A549 (cell line): ENCODE measurements around the gene PTPN6. TPM values are rescaled to one million over a fixed set of nuclear protein-coding genes. Genes with fewer than 3 reads are reported as not detected.

Experiments used
- BHLHE40 ChIP-seq: IDR thresholded peaks from 2 replicates; pipeline ENCODE4 v1.6.1; 2012; ENCODE audit warnings: low read depth, low read length, inconsistent platforms
- CEBPB ChIP-seq, 2 experiments: fragments of >200 bp in 1 of 2; sonication (Bioruptor Twin) in 1 of 2; formaldehyde crosslinking in 1 of 2; IDR thresholded peaks; 2 replicates each; pipeline ENCODE4 v1.6.1; 2012 to 2016
- CHD2 ChIP-seq: fragments of 150-350 bp; IDR thresholded peaks from 2 replicates; pipeline ENCODE4 v1.6.1; 2014; ENCODE audit warnings: low read length; ENCODE audit not compliant: partially characterized antibody
- CHD4 ChIP-seq: fragments of 200-600 bp; sonication (generic); IDR thresholded peaks from 2 replicates; pipeline ENCODE4 v1.6.1; 2016; ENCODE audit warnings: antibody characterized with exemption, mild to moderate bottlenecking, borderline replicate concordance
- EHF ChIP-seq: fragments of 250-450 bp; sonication (Bioruptor Pico); IDR thresholded peaks from 2 replicates; pipeline ENCODE4 v1.5.0; 2020; ENCODE audit warnings: mild to moderate bottlenecking
- EHMT2 ChIP-seq: fragments of 200-600 bp; sonication (generic); IDR thresholded peaks from 2 replicates; pipeline ENCODE4 v1.6.1; 2016; ENCODE audit warnings: antibody characterized with exemption, low read depth, mild to moderate bottlenecking, moderate library complexity
- EP300 ChIP-seq, 2 experiments: fragments of >200 bp; sonication (Bioruptor Twin); formaldehyde crosslinking; IDR thresholded peaks; 2 replicates in 1 of 2; 3 replicates in 1 of 2; pipeline ENCODE4 v1.6.1; 2016 to 2017
- FOSB ChIP-seq: fragments of 250-450 bp; sonication (Bioruptor Pico); IDR thresholded peaks from 2 replicates; pipeline ENCODE4 v1.5.0; 2020; ENCODE audit warnings: mild to moderate bottlenecking, moderate library complexity
- FOSL2 ChIP-seq, 2 experiments: fragments of 450-650 bp in 1 of 2; fragments of >200 bp in 1 of 2; sonication (Bioruptor Twin) in 1 of 2; formaldehyde crosslinking; IDR thresholded peaks; 2 replicates each; pipeline versions ENCODE4 v1.5.0 to v1.6.1; 2016 to 2020; ENCODE audit warnings: mild to moderate bottlenecking in 1 of 2, moderate library complexity in 1 of 2
- GATA3 ChIP-seq: IDR thresholded peaks from 2 replicates; pipeline ENCODE4 v1.6.1; 2012; ENCODE audit warnings: borderline replicate concordance
- HES2 ChIP-seq: fragments of >200 bp; sonication (Bioruptor Twin); formaldehyde crosslinking; IDR thresholded peaks from 2 replicates; pipeline ENCODE4 v1.6.1; 2016
- HOXA7 ChIP-seq: fragments of 250-450 bp; sonication (Bioruptor Pico); IDR thresholded peaks from 2 replicates; pipeline ENCODE4 v1.5.0; 2020; ENCODE audit warnings: mild to moderate bottlenecking, moderate library complexity
- HOXB13 ChIP-seq: fragments of 250-450 bp; sonication (Bioruptor Pico); IDR thresholded peaks from 2 replicates; pipeline ENCODE4 v1.5.0; 2020; ENCODE audit warnings: low read depth, mild to moderate bottlenecking, moderate library complexity
- HOXB5 ChIP-seq: fragments of 250-450 bp; sonication (Bioruptor Pico); IDR thresholded peaks from 2 replicates; pipeline ENCODE4 v1.5.0; 2020; ENCODE audit warnings: mild to moderate bottlenecking, moderate library complexity
- MAFK ChIP-seq: fragments of 450-650 bp; IDR thresholded peaks from 2 replicates; pipeline ENCODE4 v1.6.1; 2014; ENCODE audit not compliant: partially characterized antibody
- MAZ ChIP-seq: fragments of 150-350 bp; IDR thresholded peaks from 2 replicates; pipeline ENCODE4 v1.6.1; 2014; ENCODE audit warnings: antibody characterized with exemption, low read depth, low read length, borderline replicate concordance
- NPAS2 ChIP-seq: fragments of 250-450 bp; sonication (Bioruptor Pico); IDR thresholded peaks from 2 replicates; pipeline ENCODE4 v1.8.0; 2022; ENCODE audit warnings: mild to moderate bottlenecking, moderate library complexity, borderline replicate concordance
- NR3C1 ChIP-seq: fragments of >200 bp; sonication (Bioruptor Twin); formaldehyde crosslinking; IDR thresholded peaks from 3 replicates; pipeline ENCODE4 v1.6.1; 2017
- PHF8 ChIP-seq: fragments of 200-600 bp; sonication (generic); IDR thresholded peaks from 2 replicates; pipeline ENCODE4 v1.6.1; 2016; ENCODE audit warnings: low read depth, mild to moderate bottlenecking, antibody characterized with exemption, moderate library complexity, borderline replicate concordance
- POLR2AphosphoS2 ChIP-seq: conservative IDR thresholded peaks from 2 replicates; pipeline ENCODE4 v1.6.1; 2012; ENCODE audit warnings: low read length, improper control_type of control experiment, inconsistent platforms
- RARB ChIP-seq: fragments of 250-450 bp; sonication (Bioruptor Pico); IDR thresholded peaks from 2 replicates; pipeline ENCODE4 v1.8.0; 2021; ENCODE audit warnings: mild to moderate bottlenecking, moderate library complexity
- RFX5 ChIP-seq: fragments of 450-650 bp; IDR thresholded peaks from 2 replicates; pipeline ENCODE4 v1.7.1; 2014; ENCODE audit warnings: antibody characterized with exemption, mild to moderate bottlenecking, moderate library complexity
- RNF2 ChIP-seq: fragments of 200-600 bp; sonication (generic); IDR thresholded peaks from 2 replicates; pipeline ENCODE4 v1.6.1; 2016; ENCODE audit warnings: low read depth, mild to moderate bottlenecking, antibody characterized with exemption, moderate library complexity, borderline replicate concordance
- SREBF2 ChIP-seq: fragments of 450-650 bp; IDR thresholded peaks from 2 replicates; pipeline ENCODE4 v1.6.1; 2014; ENCODE audit warnings: mild to moderate bottlenecking, moderate library complexity
- TP53 ChIP-seq: fragments of 250-450 bp; sonication (Bioruptor Pico); IDR thresholded peaks from 2 replicates; pipeline ENCODE4 v1.5.0; 2021; ENCODE audit warnings: mild to moderate bottlenecking, moderate library complexity
- USF2 ChIP-seq: fragments of 450-650 bp; IDR thresholded peaks from 2 replicates; pipeline ENCODE4 v1.6.1; 2014; ENCODE audit warnings: antibody characterized with exemption
- ZC3H11A ChIP-seq: fragments of 450-650 bp; IDR thresholded peaks from 2 replicates; pipeline ENCODE4 v1.6.1; 2014; ENCODE audit warnings: antibody characterized with exemption, mild to moderate bottlenecking
- polyA plus RNA-seq, 4 experiments: library from polyadenylated mRNA; depleted of rRNA in 3 of 4; stranded (reverse); fragments of >200 nt; fragmentation: RNase III in 1 of 4; extraction: RNeasy Plus Mini Kit Qiagen cat#74134 plus additional on column Dnase treatment in 1 of 4; gene quantifications; 2 replicates in 3 of 4; 3 replicates in 1 of 4; pipeline ENCODE4 v1.2.3, GENCODE V29; 2011 to 2017
- TF ChIP-seq, protein P1 (sequence below): IDR thresholded peaks from 2 replicates; pipeline ENCODE4 v1.6.1; 2012
- TF ChIP-seq, protein P2 (sequence below): fragments of 250-450 bp; sonication (Bioruptor Pico); IDR thresholded peaks from 2 replicates; pipeline ENCODE4 v1.5.0; 2021; ENCODE audit warnings: mild to moderate bottlenecking, moderate library complexity, borderline replicate concordance
- TF ChIP-seq, protein P3 (sequence below): IDR thresholded peaks from 2 replicates; pipeline ENCODE4 v1.6.1; 2012

PTPN6 gene
- polyA plus RNA-seq, 2 of the 4 experiments (the other 2 are of a cell fraction), result 15.1 to 18.9 TPM

GRCh38 chr12:6914246-6914946 is 36.8 kb upstream of the PTPN6 start, which contains the start of gene ENO2 (continued):
- no peak for TF ChIP-seq FOSL2 (IDR thresholded peaks at IDR 0.05)
- TF ChIP-seq FOSL2 (CRISPR knock-in tag; IDR thresholded peaks at IDR 0.05), result peak; percentile 69
- no peak for TF ChIP-seq FOSB (CRISPR knock-in tag)
- TF ChIP-seq, protein P1, sequence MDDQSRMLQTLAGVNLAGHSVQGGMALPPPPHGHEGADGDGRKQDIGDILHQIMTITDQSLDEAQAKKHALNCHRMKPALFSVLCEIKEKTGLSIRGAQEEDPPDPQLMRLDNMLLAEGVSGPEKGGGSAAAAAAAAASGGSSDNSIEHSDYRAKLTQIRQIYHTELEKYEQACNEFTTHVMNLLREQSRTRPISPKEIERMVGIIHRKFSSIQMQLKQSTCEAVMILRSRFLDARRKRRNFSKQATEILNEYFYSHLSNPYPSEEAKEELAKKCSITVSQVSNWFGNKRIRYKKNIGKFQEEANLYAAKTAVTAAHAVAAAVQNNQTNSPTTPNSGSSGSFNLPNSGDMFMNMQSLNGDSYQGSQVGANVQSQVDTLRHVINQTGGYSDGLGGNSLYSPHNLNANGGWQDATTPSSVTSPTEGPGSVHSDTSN, result no peak
- no peak for TF ChIP-seq HES2
- no peak for TF ChIP-seq MAFK
- no peak for TF ChIP-seq BHLHE40
- peak; percentile 46 for TF ChIP-seq USF2
- TF ChIP-seq GATA3, result no peak; the same call in 1 of the 2 replicates
- TF ChIP-seq EHF (CRISPR knock-in tag), result no peak
- no peak for TF ChIP-seq CHD4
- no peak for TF ChIP-seq RARB (CRISPR knock-in tag)
- TF ChIP-seq MAZ, result no peak
- no peak for TF ChIP-seq CEBPB (IDR thresholded peaks at IDR 0.05)
- no peak for TF ChIP-seq NR3C1
- no peak for TF ChIP-seq TP53 (CRISPR knock-in tag)
- TF ChIP-seq HOXA7 (CRISPR knock-in tag), result no peak
- no peak for TF ChIP-seq EP300 (IDR thresholded peaks at IDR 0.05)
- no peak for TF ChIP-seq PHF8
- no peak for TF ChIP-seq HOXB13 (CRISPR knock-in tag)
- TF ChIP-seq, protein P2, sequence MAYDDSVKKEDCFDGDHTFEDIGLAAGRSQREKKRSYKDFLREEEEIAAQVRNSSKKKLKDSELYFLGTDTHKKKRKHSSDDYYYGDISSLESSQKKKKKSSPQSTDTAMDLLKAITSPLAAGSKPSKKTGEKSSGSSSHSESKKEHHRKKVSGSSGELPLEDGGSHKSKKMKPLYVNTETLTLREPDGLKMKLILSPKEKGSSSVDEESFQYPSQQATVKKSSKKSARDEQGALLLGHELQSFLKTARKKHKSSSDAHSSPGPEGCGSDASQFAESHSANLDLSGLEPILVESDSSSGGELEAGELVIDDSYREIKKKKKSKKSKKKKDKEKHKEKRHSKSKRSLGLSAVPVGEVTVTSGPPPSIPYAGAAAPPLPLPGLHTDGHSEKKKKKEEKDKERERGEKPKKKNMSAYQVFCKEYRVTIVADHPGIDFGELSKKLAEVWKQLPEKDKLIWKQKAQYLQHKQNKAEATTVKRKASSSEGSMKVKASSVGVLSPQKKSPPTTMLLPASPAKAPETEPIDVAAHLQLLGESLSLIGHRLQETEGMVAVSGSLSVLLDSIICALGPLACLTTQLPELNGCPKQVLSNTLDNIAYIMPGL (CRISPR knock-in tag), result no peak
- no peak for TF ChIP-seq RNF2
- no peak for TF ChIP-seq CHD2
- TF ChIP-seq RFX5, result no peak
- no peak for TF ChIP-seq ZC3H11A
- TF ChIP-seq SREBF2, result no peak
- no peak for TF ChIP-seq HOXB5 (CRISPR knock-in tag)
- TF ChIP-seq POLR2AphosphoS2, result no peak
- TF ChIP-seq EHMT2, result no peak
- TF ChIP-seq, protein P3, sequence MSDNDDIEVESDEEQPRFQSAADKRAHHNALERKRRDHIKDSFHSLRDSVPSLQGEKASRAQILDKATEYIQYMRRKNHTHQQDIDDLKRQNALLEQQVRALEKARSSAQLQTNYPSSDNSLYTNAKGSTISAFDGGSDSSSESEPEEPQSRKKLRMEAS, result peak; percentile 78
- TF ChIP-seq NPAS2 (CRISPR knock-in tag), result no peak
- TF ChIP-seq, all 56 proteins: peak for 5
